NCI-H2171 treated with DMSO at 0.1 percent for 48 hours (cell line): ENCODE data around the gene RAPGEF5.
A peak's percentile ranks its signal among the peaks of the same experiment; 100 is the strongest.

Experiments
- DNase-seq: peaks from one replicate; lab custom pipeline; 2025; lab: John Stamatoyannopoulos, UW

The RAPGEF5 gene

GRCh38 chr7:22256541-22257096 is 100.3 kb downstream of the RAPGEF5 start:
- DNase-seq: no peak

- DNase-seq: peak; percentile 84
Observed at GRCh38 chr7:22255834-22256233, 101.1 kb downstream of the RAPGEF5 start.

GRCh38 chr7:22255342-22255741 is 101.6 kb downstream of the RAPGEF5 start:
- DNase-seq: no peak

- DNase-seq: no peak
Observed at GRCh38 chr7:22252936-22253536, 103.9 kb downstream of the RAPGEF5 start.

- peak; percentile 57 for DNase-seq
Observed at GRCh38 chr7:22252016-22252415, 104.9 kb downstream of the RAPGEF5 start.

- DNase-seq: peak; percentile 35
Observed at GRCh38 chr7:22251281-22251680, 105.7 kb downstream of the RAPGEF5 start.

GRCh38 chr7:22250390-22250789 is 106.6 kb downstream of the RAPGEF5 start:
- DNase-seq: no peak

- no peak for DNase-seq
Observed at GRCh38 chr7:22248111-22248809, 108.7 kb downstream of the RAPGEF5 start.

GRCh38 chr7:22241805-22242390 is 115.1 kb downstream of the RAPGEF5 start:
- no peak for DNase-seq

- no peak for DNase-seq
Observed at GRCh38 chr7:22240904-22241571, 115.9 kb downstream of the RAPGEF5 start.

GRCh38 chr7:22238354-22239311 is 118.3 kb downstream of the RAPGEF5 start:
- DNase-seq: no peak

- DNase-seq: no peak
Observed at GRCh38 chr7:22235134-22235533, 121.8 kb downstream of the RAPGEF5 start.

GRCh38 chr7:22234227-22234626 is 122.7 kb downstream of the RAPGEF5 start:
- DNase-seq: no peak

GRCh38 chr7:22231806-22232205 is 125.1 kb downstream of the RAPGEF5 start:
- no peak for DNase-seq

GRCh38 chr7:22231141-22231540 is 125.8 kb downstream of the RAPGEF5 start:
- DNase-seq: no peak

GRCh38 chr7:22230238-22230637 is 126.7 kb downstream of the RAPGEF5 start:
- no peak for DNase-seq

GRCh38 chr7:22229148-22229547 is 127.8 kb downstream of the RAPGEF5 start:
- no peak for DNase-seq

GRCh38 chr7:22223807-22224206 is 133.1 kb downstream of the RAPGEF5 start:
- DNase-seq: no peak

GRCh38 chr7:22220941-22221340 is 136.0 kb downstream of the RAPGEF5 start:
- DNase-seq: no peak

GRCh38 chr7:22219739-22220493 is 137.0 kb downstream of the RAPGEF5 start:
- DNase-seq: no peak

GRCh38 chr7:22219036-22219435 is 137.9 kb downstream of the RAPGEF5 start:
- no peak for DNase-seq
